Measurements from ENCODE around the gene MYO3B.
A peak's percentile ranks its signal among the peaks of the same experiment; 100 is the strongest.

Gene MYO3B

DNA sequence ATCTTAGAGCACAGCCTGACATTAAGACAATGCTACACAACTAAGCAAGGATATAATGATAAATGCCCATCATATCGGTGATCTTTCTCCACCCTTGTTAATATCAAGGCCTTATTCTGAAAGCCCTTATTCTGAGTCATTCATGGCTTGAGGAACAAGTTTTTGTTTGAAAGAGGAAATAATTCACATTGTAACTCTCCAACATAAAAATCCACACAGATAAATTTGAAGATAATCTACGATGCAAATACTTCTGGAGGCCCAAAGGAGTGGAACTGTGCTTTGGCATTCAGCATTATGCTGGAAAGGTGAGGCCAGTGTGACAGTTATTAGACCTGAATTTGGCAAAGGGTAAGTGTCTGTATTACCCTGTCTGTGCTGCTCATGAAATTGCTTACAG is 227.4 kb downstream of the MYO3B start:
- Histone ChIP-seq H3K27me3 (ENCODE audit: insufficient read depth, low read length, poor library complexity) (peaks cover 39% of the 10 kb centered on the region), H3K9me3 (ENCODE audit: insufficient read depth, low read length, severe bottlenecking) (no peaks in the 10 kb centered on the region), H3K4me2 (ENCODE audit: insufficient read depth, low read length) (no peak overlapping the region), H3K4me3 (ENCODE audit: low read depth in 1 of 2, low read length in 2 of 2) (no peak overlapping the region), H3K27ac (ENCODE audit: low read length) (no peak overlapping the region), H3K9ac (ENCODE audit: low read depth, low read length) (no peak overlapping the region), H2AFZ (ENCODE audit: low read depth, low read length) (no peak overlapping the region), H3K36me3 (ENCODE audit: insufficient read depth, low read length) (no peaks in the 10 kb centered on the region), H4K20me1 (ENCODE audit: insufficient read depth, low read length) (no peaks in the 10 kb centered on the region), H3K4me1 (ENCODE audit: insufficient read depth, low read length) (no peaks in the 10 kb centered on the region), H3K79me2 (ENCODE audit: insufficient read depth, low read length) (no peaks in the 10 kb centered on the region)
- TF ChIP-seq, protein P1, sequence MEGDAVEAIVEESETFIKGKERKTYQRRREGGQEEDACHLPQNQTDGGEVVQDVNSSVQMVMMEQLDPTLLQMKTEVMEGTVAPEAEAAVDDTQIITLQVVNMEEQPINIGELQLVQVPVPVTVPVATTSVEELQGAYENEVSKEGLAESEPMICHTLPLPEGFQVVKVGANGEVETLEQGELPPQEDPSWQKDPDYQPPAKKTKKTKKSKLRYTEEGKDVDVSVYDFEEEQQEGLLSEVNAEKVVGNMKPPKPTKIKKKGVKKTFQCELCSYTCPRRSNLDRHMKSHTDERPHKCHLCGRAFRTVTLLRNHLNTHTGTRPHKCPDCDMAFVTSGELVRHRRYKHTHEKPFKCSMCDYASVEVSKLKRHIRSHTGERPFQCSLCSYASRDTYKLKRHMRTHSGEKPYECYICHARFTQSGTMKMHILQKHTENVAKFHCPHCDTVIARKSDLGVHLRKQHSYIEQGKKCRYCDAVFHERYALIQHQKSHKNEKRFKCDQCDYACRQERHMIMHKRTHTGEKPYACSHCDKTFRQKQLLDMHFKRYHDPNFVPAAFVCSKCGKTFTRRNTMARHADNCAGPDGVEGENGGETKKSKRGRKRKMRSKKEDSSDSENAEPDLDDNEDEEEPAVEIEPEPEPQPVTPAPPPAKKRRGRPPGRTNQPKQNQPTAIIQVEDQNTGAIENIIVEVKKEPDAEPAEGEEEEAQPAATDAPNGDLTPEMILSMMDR (IDR thresholded peaks at IDR 0.05; ENCODE audit: borderline replicate concordance, extremely low read depth, low read length, poor library complexity, severe bottlenecking) = no peak
- no peak for TF ChIP-seq EZH2 (IDR thresholded peaks at IDR 0.05; ENCODE audit: borderline replicate concordance, low read depth, low read length, severe bottlenecking)
- ATAC-seq (ENCODE audit: insufficient read depth, low read depth) (no peak), DNase-seq (no peak)

DNA sequence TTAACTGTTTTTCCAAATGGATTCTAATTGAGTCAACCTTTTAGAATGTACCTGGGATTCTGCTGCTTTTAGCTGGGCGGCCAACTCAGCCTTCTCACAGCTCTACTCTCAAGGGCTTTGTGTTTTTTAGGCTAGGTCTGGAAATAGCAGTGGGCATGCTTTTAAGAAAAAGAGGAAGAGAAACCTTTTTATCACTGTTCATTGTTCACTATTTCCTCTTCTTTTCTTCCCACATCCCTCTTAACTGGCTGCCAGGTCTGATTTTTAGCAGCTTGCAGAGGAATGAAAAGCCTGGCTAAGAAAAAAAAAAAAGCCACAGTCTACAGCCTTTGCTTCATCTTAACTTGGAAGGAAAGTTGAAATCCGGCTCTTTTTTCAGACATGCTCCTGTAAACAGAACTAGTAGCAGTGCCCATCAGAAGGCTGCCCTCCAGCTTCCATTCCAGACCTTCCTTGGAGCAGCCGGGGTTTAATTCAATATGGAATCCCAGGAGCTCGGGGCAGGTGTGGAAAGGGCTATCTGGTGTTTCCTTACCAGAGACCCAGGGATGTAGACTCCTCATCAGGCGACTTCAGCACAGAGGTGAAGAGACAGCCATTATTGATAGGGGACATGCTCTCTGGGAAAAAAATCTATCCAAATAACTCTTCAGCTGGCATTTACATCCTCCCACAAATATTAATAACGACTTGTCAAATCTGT is 230.7 kb downstream of the MYO3B start:
- no peaks in the 10 kb centered on the region for H3K79me2 ChIP-seq (ENCODE audit: insufficient read depth, low read length)
- no peaks in the 10 kb centered on the region for H4K20me1 ChIP-seq (ENCODE audit: insufficient read depth, low read length)
- no peak overlapping the region for H3K9ac ChIP-seq (ENCODE audit: low read depth, low read length)
- H3K4me1 ChIP-seq (ENCODE audit: insufficient read depth, low read length) = no peaks in the 10 kb centered on the region
- TF ChIP-seq EZH2 (IDR thresholded peaks at IDR 0.05; ENCODE audit: borderline replicate concordance, low read depth, low read length, severe bottlenecking) = no peak
- TF ChIP-seq, protein P1 (IDR thresholded peaks at IDR 0.05; ENCODE audit: borderline replicate concordance, extremely low read depth, low read length, poor library complexity, severe bottlenecking) = no peak
- no peak overlapping the region for H2AFZ ChIP-seq (ENCODE audit: low read depth, low read length)
- no peaks in the 10 kb centered on the region for H3K9me3 ChIP-seq (ENCODE audit: insufficient read depth, low read length, severe bottlenecking)
- no peaks in the 10 kb centered on the region for H3K36me3 ChIP-seq (ENCODE audit: insufficient read depth, low read length)
- peaks cover 34% of the 10 kb centered on the region for H3K27me3 ChIP-seq (ENCODE audit: insufficient read depth, low read length, poor library complexity)
- no peak overlapping the region for H3K27ac ChIP-seq (ENCODE audit: low read length)
- DNase-seq (no peak), ATAC-seq (ENCODE audit: insufficient read depth, low read depth) (peak; percentile 49; the same call in 1 of the 3 replicates)
- H3K4me2 ChIP-seq (ENCODE audit: insufficient read depth, low read length) = peak overlapping the region; percentile 54; the same call in 1 of the 2 replicates
- no peak overlapping the region for H3K4me3 ChIP-seq (ENCODE audit: low read depth in 1 of 2, low read length in 2 of 2)

DNA sequence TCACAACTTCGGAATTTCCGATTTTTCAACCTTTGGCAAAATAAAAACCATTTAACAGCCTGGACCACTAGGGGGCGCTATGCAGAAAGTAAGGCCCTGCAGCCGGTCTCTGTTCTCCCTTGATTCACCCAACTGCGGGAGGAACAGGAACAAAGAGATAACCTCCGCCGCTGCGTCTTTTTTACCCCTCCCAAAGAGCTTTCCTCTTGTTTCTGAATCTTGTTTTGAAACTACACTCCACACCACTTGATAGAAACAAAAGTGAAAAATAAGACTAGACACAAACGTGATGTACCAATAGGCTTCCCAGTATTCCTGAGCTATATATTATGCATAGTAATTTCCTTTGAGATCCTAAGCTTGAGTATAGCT is 231.2 kb downstream of the MYO3B start:
- H3K36me3 ChIP-seq (ENCODE audit: insufficient read depth, low read length) = no peaks in the 10 kb centered on the region
- no peaks in the 10 kb centered on the region for H3K9me3 ChIP-seq (ENCODE audit: insufficient read depth, low read length, severe bottlenecking)
- peak; percentile 80 for ATAC-seq (ENCODE audit: insufficient read depth, low read depth)
- peak; percentile 67 for DNase-seq
- no peak overlapping the region for H3K9ac ChIP-seq (ENCODE audit: low read depth, low read length)
- H2AFZ ChIP-seq (ENCODE audit: low read depth, low read length) = no peak overlapping the region
- peak overlapping the region; percentile 54 for H3K4me2 ChIP-seq (ENCODE audit: insufficient read depth, low read length)
- H3K27me3 ChIP-seq (ENCODE audit: insufficient read depth, low read length, poor library complexity) = peaks cover 29% of the 10 kb centered on the region
- H4K20me1 ChIP-seq (ENCODE audit: insufficient read depth, low read length) = no peaks in the 10 kb centered on the region
- H3K79me2 ChIP-seq (ENCODE audit: insufficient read depth, low read length) = no peaks in the 10 kb centered on the region
- no peak overlapping the region for H3K27ac ChIP-seq (ENCODE audit: low read length)
- H3K4me3 ChIP-seq (ENCODE audit: low read depth in 1 of 2, low read length in 2 of 2) = peak overlapping the region in 1 of 2 experiments; percentile 30; a peak in 1 of 4 replicates
- TF ChIP-seq, protein P1 (IDR thresholded peaks at IDR 0.05; ENCODE audit: borderline replicate concordance, extremely low read depth, low read length, poor library complexity, severe bottlenecking) = peak; percentile 88
- TF ChIP-seq EZH2 (IDR thresholded peaks at IDR 0.05; ENCODE audit: borderline replicate concordance, low read depth, low read length, severe bottlenecking) = no peak
- no peaks in the 10 kb centered on the region for H3K4me1 ChIP-seq (ENCODE audit: insufficient read depth, low read length)

Data from DND-41 (cell line).